ENCODE data around the gene MED20.

MED20 gene

GRCh38 chr6:41940759-41941279 is 19.9 kb upstream of the MED20 start:
- FAIRE-seq = no peak

DNA sequence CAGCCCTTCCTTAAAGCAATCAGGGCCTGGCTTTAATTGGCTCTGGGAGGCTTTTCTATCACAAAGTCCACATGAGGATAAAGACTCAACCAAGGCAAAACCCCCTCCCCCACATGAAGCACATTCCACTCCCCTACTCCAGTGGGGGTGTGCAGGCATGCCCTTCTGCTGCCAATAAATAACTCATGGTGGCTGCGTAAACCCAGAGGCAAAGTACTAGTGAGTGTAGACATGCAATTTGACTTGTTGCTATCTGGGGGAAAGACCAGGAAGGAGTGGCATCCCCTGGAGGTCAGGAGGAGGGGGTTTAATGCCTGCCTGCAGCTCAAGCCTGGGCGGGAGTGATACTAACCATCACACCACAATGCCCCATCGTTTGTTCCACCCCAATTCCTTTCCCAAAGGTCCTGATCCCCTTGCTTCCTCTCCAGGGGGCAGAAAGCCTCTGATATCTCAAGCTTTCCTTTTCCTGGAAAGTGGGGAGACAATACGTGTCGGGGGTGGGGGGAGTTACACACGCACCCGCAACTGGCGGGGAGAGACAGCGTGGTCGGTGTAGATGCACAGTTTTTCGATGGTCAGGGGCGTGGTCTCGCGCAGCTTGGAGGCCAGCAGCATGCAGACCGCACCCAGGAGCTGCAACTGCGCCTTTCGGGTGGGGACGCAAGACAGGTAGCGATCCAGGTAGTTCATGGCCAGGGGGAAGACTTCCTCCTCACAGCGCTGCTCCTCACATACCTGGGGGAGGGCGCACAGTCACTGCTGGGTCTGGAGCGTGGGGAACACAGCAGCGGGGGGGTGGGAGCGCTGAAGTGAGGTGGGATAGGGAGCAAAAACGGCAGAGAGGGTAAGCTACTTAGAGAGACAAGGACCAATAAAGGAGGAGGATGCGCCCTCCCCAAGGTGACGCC is 19.2 kb upstream of the MED20 start:
- no peak for FAIRE-seq

DNA sequence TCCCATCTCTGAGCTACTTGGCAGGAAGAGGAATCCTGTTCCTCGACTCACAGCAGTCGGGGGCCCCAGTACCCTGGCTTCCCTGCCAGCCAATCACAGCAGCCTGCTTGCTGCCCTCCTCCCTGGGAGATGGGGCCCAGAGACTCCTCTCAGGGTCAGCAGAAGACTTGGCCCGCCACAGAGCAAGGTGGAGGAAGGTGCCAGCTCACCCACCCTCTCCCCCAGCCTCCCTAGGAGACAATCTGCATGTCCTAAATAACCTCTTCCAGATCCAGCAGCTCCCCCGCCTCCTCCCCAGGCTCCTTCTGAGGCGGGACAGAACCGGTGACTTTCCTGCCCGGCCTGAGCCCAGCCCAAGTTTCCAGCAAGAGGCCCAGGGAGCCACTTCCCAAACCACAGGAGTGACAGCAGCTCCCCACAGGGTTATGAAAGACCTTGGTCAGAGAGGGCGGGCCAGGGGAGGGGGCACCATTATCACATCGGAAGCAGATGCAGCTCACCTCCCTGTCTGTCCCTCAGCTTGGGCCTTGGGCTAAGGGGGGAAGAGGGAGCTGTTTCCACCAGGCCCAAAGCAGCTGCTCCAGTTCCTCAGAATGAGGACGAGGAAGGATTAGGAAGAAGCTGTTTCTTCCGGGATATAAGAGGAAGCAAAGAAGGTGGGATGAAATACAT is 18.4 kb upstream of the MED20 start:
- no peak for FAIRE-seq

DNA sequence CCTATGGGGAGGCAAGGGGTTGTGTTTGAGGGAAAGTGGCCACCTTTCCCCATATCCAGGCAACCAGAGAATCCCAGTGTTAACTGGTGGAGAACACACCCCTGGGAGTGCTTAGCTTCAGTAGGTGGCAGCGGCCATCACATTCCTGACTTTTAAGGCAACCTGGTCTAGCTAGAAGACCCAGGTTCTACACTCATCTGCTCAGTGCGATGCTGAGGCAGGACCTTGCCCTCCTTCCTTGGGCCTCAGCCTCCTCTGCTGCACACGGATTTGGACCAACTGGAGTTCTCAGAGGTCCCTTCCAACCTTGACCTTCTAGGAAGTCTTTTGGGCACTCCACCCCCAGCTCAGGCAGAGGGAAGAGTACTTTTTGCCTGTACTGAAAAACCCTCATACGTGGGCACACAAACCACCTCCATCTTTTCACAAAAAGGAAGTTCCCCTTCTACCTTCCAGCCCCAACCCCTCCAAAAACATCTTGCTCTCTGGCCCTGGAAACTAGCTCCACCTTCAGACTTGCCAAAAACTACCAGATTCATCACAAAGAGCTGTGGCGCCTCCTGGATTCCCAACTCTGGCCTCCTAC is 17.7 kb upstream of the MED20 start:
- FAIRE-seq = no peak

- FAIRE-seq = no peak
Observed at GRCh38 chr6:41937861-41938574, 17.1 kb upstream of the MED20 start.

DNA sequence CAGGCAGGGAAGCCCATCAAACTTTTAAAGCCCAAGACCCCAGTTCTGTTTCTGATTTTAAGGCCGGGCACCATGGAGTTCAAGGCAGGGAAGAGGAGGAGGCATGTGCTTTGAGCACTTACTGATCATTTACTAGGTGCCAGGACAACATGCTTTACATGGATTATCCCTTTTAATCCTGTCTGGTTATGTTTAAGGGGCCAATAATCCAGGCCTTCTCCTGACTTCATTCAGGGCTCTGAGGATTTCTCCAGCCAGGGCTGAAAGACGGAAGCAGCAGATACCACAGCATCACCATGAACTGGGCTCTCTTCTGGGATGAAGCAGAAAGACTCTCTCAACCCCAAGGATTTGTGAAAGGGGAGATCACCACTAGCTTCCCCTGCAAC is 16.5 kb upstream of the MED20 start:
- FAIRE-seq = no peak

DNA sequence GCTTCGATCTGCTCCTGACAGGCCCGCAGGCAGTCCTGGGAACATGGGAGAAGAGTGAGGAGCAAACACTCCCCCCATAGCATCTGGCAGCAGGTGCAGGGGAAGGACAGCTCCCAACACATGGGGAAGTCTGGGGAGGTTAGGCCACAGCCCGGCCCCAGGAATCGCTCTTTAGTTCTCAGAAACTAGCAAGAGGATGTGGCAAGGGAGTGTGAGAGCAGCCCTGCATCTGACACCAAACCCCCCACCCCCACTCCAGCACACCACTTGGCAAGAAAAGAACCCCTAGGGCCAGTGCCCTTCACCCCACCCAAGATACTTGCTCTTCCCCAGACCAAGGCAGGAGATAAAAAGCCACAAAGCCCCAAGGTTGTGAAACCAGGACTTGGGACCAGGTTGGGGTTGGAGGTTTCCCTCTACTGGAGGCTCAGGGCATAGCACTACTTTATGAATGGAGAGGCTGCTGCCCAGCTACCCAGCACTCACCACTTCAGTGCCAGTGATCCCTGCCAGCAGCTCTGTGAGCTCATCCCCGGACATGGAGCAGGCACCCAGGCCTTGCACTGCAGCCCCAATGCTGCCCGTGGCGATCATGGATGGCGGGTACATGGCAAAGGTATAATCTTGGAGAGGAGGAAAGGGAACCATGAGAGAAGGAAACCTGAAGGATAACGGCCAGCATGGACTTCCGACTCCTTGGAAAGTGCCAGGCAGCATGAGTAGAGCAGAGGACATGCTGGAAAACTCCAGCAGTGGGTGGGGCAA is 15.3 kb upstream of the MED20 start:
- FAIRE-seq = no peak

DNA sequence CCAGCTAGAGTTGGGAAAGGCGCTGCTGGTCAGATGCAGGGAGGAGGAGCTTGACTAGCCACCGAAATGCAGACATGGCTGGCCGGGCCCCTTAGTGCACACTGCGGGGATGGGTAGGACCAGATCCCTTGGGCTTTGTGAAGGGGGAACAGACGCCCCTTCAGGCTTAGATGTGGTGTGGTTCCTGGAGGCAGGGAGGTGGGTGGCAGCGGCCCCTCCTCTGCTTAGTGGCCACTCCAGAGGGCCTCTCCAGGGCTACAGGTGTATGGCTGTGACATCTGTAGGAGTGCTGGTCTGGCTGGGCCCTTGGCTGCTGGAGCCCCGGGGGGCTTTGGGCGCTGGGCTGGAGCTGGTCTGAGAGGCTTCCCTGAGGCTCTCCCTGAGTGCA is 14.7 kb upstream of the MED20 start:
- FAIRE-seq = no peak

- FAIRE-seq = no peak
Observed at GRCh38 chr6:41935193-41935574, 14.2 kb upstream of the MED20 start.

DNA sequence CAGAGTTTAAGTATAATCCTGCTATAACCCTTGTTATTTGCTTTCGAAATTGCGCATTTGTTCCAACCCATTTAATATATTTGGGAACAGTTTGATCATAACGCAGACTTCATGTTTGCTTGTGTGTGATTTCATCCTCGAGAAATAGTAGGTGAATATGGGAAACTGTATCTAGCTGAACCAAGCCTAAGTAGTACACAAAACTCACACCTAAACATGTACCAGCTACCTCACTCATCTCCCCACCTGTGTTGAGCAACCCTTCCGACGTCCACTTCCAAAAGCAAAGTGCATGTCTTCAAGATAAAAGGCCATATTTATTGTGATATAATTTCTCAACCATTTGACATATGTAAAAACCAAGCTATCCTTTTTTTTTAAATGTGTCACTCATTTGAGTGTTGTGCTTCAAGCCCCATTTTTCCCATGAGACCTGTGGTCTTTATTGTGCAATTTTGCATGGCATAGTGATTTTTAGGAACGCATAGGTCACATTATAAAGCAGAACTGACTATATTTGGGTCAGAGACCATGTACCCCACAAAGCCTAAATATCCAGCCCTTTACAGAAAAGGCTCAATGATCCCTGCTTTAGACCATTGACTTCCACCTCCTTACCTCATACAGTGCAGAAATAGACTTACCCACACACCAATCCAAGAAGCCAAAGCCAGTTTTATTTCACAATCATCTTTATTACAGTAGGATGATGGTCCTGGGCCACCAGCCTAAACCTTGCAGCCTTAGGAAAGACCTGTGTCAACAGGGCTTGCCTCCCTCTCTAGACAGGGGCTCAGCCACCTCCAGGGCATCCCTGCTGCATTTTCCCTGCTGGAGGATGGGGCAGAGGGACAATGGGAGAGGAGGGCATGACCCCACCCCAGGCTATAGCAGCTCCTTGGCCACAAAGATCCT is 13.6 kb upstream of the MED20 start:
- no peak for FAIRE-seq

DNA sequence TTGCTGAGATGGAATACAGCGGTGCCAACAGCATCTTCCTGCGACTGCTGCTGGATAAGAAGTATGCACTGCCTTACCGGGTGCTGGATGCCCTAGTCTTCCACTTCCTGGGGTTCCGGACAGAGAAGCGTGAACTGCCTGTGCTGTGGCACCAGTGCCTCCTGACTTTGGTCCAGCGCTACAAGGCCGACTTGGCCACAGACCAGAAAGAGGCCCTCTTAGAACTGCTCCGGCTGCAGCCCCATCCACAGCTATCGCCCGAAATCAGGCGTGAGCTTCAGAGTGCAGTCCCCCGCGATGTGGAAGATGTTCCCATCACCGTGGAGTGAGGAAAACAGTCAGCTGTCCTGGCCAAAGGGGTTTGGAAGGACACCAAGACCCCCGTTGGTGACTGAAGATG is 11.4 kb upstream of the MED20 start:
- no peak for FAIRE-seq

DNA sequence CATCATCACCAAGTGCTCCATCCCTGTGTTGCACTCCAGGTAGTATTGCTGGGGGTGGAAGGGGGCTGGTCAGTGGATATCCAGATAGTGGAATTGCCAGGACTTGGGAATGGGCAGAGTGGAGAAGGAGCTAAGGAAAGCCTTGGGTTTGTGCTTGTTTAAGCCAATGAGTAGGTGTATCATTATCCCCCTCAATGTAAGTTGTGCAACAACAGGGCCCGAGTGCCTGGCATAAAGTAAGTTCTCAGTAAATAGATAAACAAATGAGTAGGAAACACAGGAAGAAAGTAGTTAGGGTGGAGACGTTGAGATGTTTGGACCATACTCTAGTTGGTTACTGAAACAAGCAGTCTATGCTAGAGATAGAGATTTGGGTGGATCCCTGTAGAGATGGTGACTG is 10.9 kb upstream of the MED20 start:
- no peak for FAIRE-seq

GRCh38 chr6:41929924-41930323 is 9.0 kb upstream of the MED20 start:
- no peak for FAIRE-seq

GRCh38 chr6:41927253-41927652 is 6.3 kb upstream of the MED20 start:
- FAIRE-seq = no peak

DNA sequence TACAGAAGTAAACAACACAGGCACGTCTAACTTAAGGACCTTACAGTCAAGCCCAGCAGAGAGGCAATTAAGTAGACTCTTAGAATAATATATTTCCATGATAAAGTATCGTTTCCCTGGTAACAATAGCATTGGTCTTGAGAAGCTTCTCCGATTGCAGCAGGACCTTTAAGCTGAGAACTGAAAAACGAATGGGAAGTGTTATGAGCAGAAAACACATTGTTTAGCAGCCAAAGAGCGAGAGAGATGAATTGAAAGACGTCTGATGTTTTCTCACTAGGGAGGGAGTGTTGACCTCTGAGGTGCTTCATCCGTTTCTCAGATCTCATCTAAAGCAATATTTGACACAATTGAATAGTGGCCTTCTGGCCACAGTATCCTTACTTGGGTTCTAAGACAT is 1.2 kb upstream of the MED20 start:
- no peak for FAIRE-seq

DNA sequence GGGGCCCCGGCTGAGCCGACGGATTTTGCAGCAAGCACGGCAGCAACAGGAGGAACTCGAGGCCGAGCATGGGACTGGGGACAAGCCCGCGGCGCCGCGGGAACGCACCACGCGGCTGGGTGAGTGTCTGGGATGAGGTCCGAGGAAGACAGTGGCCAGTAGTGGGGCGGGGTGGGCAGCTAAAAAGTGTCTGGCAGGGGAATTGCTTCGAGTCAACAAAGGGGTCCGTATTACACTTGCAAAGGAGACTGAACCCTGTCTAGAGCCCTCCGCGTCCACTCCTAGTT is 716 bp upstream of the MED20 start:
- FAIRE-seq = no peak

DNA sequence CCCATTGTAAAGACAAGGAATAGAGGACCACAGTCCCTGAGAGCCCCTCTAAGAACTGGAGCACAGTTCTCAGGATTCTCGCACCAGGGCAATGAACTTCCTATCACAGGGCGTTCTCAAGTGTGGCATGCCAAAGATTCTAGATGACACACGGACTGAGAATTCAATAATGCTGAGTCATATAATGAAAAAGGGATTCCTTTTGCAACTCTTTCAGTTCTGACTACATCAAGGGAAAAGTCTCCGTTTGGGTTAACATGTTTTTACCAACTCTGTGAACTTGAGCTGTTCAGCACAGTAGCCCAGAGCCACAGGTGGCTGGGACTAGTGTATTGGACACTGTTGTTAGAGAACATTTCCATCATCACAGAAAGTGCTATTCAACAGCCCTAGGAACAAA is 3.4 kb downstream of the MED20 start:
- no peak for FAIRE-seq

- no peak for FAIRE-seq
Observed at GRCh38 chr6:41914869-41915530, 5.9 kb downstream of the MED20 start.

- FAIRE-seq = no peak
Observed at GRCh38 chr6:41914343-41914742, 6.6 kb downstream of the MED20 start.

GRCh38 chr6:41909727-41910126 is 11.2 kb downstream of the MED20 start:
- no peak for FAIRE-seq

Data from G401.6 (cell line).